Measurements from ENCODE around the gene SCAMP3.

- TF ChIP-seq CTCF (IDR thresholded peaks at IDR 0.05) (no peak), EP300 (IDR thresholded peaks at IDR 0.05) (no peak)
Measured at GRCh38 chr1:155263067-155263466, 907 bp upstream of the SCAMP3 start.

Data from ovary (tissue), 3 donors.